Muscle layer of duodenum (tissue), 2 donors: ENCODE data around the gene CD68.
A peak's percentile ranks its signal among the peaks of the same experiment; 100 is the strongest.

ENCODE experiments used
- H3K27ac ChIP-seq: one replicate; pipeline ENCODE4 v1.7.0; 2013; ENCODE audit warnings: mild to moderate bottlenecking, low read length
- H3K27me3 ChIP-seq: one replicate; pipeline ENCODE4 v1.7.0; 2013; ENCODE audit warnings: low read depth, mild to moderate bottlenecking, control low read depth, low read length
- H3K36me3 ChIP-seq, 2 donors: one replicate each; pipeline ENCODE4 v1.7.0; 2013; ENCODE audit warnings: low read length in 2 of 2, control low read depth in 1 of 2, mild to moderate bottlenecking in 1 of 2; ENCODE audit not compliant: insufficient read depth in 2 of 2, control insufficient read depth in 1 of 2
- H3K4me1 ChIP-seq, 2 donors: one replicate each; pipeline ENCODE4 v1.7.0; 2013; ENCODE audit warnings: low read length in 2 of 2, mild to moderate bottlenecking in 2 of 2, control low read depth in 1 of 2, moderate library complexity in 1 of 2; ENCODE audit not compliant: insufficient read depth in 2 of 2, control insufficient read depth in 1 of 2
- H3K4me3 ChIP-seq, 2 donors: one replicate each; pipeline ENCODE4 v1.7.0; 2013; ENCODE audit warnings: low read length in 2 of 2, low read depth in 1 of 2, mild to moderate bottlenecking in 1 of 2
- H3K9me3 ChIP-seq, 2 donors: one replicate each; pipeline ENCODE4 v1.7.0; 2013; ENCODE audit warnings: low read length in 2 of 2, control low read depth in 1 of 2, mild to moderate bottlenecking in 1 of 2; ENCODE audit not compliant: control insufficient read depth in 1 of 2
- donor health status: healthy.

The CD68 gene

DNA sequence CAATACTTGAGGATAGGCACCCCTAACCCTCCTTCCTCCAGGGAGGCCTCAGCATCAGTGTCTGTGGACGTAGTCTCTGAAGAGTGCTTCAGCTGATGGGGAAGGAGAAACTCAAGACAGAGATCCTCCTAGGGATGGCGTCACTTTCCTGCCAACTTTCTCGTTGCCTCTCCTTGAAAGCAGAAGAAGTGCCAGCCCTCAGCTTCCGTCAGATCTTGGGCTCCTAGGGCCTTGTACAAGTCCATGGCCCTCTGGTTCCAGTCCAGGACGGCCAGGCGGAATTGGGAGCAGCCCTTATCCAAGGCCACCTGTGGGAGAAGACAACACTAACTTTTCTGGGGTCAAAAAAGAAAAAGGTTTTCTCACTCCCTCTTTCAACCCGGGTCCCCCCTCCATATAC is 46.9 kb downstream of the CD68 start:
- no peak overlapping the region for H3K27ac ChIP-seq
- no peaks in the 10 kb centered on the region for H3K36me3 ChIP-seq
- H3K27me3 ChIP-seq = no peaks in the 10 kb centered on the region
- H3K4me1 ChIP-seq = peaks cover 5 to 10% of the 10 kb centered on the region in 2 donors
- H3K9me3 ChIP-seq = no peaks in the 10 kb centered on the region
- peak overlapping the region; percentile 77 to 89 for H3K4me3 ChIP-seq

DNA sequence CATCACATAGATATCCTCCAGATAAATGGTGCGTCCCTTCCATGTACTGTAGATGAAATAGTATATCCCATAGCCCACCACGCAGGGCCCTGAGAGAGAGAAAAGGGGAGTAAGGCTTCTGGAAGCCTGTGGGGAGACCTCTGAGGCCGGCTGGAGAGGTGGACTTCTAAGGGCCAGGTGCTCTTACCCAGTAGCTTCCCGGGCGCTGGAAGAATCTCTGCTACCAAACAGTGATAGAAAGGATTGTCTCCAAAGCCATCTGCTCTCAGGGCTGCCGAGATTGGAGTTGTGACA is 47.5 kb downstream of the CD68 start:
- no peaks in the 10 kb centered on the region for H3K27me3 ChIP-seq
- peaks cover 5 to 10% of the 10 kb centered on the region in 2 donors for H3K4me1 ChIP-seq
- no peaks in the 10 kb centered on the region for H3K36me3 ChIP-seq
- no peaks in the 10 kb centered on the region for H3K9me3 ChIP-seq
- peak overlapping the region; percentile 77 to 89 for H3K4me3 ChIP-seq
- H3K27ac ChIP-seq = peak overlapping the region; percentile 95

DNA sequence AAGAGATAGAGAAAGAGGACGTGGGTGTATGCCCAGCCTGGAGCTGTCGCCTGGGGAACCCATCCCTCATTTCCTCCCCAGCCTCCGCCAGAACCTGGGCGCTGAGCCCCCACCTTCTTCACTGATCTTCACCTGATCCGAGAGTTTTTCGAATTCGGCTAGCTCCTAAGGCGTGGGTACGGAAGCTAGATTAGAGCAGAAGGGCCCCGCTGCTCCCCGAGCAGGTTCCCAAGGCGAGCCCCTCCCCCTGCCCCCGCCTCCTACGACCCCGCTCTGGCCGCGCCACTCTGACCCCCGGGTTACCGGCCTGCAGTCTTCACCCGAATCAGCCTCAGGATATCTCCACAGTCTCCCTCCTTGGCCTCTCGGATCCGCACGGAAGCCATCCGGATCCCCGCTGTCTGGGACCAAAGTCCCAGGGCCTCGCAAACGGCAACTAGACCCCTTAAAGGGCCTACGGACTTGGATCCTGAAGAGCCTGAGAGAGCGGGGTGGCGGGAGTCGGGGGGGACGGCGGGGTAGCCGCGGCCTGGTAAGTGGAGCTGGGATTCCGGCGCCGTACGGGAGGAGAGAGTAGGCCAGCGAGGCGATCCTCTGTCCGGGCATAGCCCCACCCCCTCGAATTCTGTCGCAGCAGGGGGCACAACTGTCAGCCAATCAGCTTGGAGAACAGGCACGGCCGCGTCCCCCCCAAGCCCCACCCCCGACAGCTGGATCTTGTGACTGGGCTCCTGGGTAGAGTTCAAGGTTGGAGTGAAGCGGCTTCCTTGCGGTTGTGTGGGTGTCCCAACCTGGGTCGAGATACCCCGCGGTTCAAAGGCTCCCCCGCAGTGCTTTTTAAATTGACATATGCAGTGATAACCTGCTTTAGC is 48.0 kb downstream of the CD68 start, which contains the start of gene SAT2:
Gene SAT2, minus strand, starts transcription at position 572 of the 872 bp plus-strand sequence. Its CDS starts 186 bp downstream, at position 386.
- Histone ChIP-seq H3K36me3 (no peaks in the 10 kb centered on the region), H3K4me1 (peaks cover 5 to 10% of the 10 kb centered on the region in 2 donors), H3K27ac (peak within 1 kb of the TSS; percentile 95), H3K9me3 (no peaks in the 10 kb centered on the region), H3K4me3 (peak within 1 kb of the TSS; percentile 77 to 89), H3K27me3 (no peaks in the 10 kb centered on the region)

DNA sequence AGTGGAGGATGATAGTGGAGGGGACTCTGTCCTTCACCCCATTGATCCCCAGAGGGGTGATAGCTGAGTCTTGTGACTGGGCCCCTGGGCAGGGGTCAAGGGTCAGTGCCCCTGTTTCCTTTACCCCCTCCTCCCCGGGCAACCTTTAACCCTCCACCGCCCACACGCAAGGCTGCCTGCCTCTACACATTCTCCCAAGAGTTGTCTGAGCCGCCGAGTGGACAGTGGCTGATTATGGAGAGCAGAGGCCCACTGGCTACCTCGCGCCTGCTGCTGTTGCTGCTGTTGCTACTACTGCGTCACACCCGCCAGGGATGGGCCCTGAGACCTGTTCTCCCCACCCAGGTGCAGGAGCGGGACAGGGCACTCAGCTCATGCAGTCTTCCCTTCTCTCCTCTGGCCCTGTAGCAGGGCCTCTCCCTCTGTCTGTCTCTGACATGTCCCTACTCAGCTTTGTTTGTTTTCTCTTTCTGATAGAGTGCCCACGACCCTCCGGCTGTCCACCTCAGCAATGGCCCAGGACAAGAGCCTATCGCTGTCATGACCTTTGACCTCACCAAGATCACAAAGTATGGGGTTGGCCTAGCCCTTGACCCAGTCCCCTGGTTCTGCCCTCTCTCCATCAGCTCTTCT is 50.6 kb downstream of the CD68 start, which contains the start of gene SHBG:
Gene SHBG, plus strand, starts transcription at position 197 of the 633 bp plus-strand sequence. Its CDS starts 38 bp downstream, at position 235.
- no peaks in the 10 kb centered on the region for H3K36me3 ChIP-seq
- no peaks in the 10 kb centered on the region for H3K27me3 ChIP-seq
- peaks cover 5 to 10% of the 10 kb centered on the region in 2 donors for H3K4me1 ChIP-seq
- H3K27ac ChIP-seq = no peak within 1 kb of the TSS
- no peak within 1 kb of the TSS for H3K4me3 ChIP-seq
- H3K9me3 ChIP-seq = no peaks in the 10 kb centered on the region
